Naive thymus-derived CD4-positive, alpha-beta T cell (primary cell): Measurements from ENCODE around the gene EHMT1. TPM values are rescaled to one million over a fixed set of nuclear protein-coding genes. Genes with fewer than 3 reads are reported as not detected.
"Not testable (repeated sequence)": the region's sequence is repeated elsewhere in the genome, so short reads cannot be mapped to it uniquely, and the experiment has no call there.

ENCODE experiments used
- ATAC-seq: fragments of 150-1000 bp; cut with Tn5 transposase; 2 replicates; pipeline ENCODE4 v1.10.0; 2021; ENCODE audit warnings: mild to moderate bottlenecking, moderate library complexity
- CTCF ChIA-PET: fragments of 350-600 bp; sonication (Branson Sonifier 250); formaldehyde crosslinking; loops from one replicate; lab custom pipeline; 2021; ENCODE audit warnings: antibody characterized with exemption; lab: Charles Lee
- POLR2A ChIA-PET: fragments of 350-600 bp; sonication (Branson Sonifier 250); formaldehyde crosslinking; loops from one replicate; lab custom pipeline; 2021; ENCODE audit warnings: antibody characterized with exemption, inconsistent platforms; lab: Charles Lee
- DNase-seq, 9 donors: peaks; one replicate each; pipeline versions ENCODE4 v3.0.0 to v3.0.0-alpha.2; 2020 to 2022; ENCODE audit warnings: mixed read lengths in 1 of 9
- H3K27ac ChIP-seq: one replicate; pipeline ENCODE4 v1.7.0; 2013; ENCODE audit warnings: mild to moderate bottlenecking, low read depth, low read length, moderate library complexity
- H3K27me3 ChIP-seq, 2 donors: one replicate each; pipeline ENCODE4 v1.7.0; 2013; ENCODE audit warnings: low read length in 2 of 2, mild to moderate bottlenecking in 2 of 2, moderate library complexity in 2 of 2; ENCODE audit not compliant: control insufficient read depth in 2 of 2, insufficient read depth in 2 of 2
- H3K36me3 ChIP-seq, 3 experiments: 1 replicate in 2 of 3; 2 replicates in 1 of 3; pipeline ENCODE4 v1.7.0; 2013; ENCODE audit warnings: low read length in 3 of 3, mild to moderate bottlenecking in 3 of 3, moderate library complexity in 1 of 3; ENCODE audit not compliant: insufficient read depth in 3 of 3, control insufficient read depth in 2 of 3
- H3K4me1 ChIP-seq, 2 donors: one replicate each; pipeline ENCODE4 v1.7.0; 2013; ENCODE audit warnings: low read length in 2 of 2, mild to moderate bottlenecking in 2 of 2, moderate library complexity in 1 of 2; ENCODE audit not compliant: control insufficient read depth in 2 of 2, insufficient read depth in 2 of 2
- H3K4me3 ChIP-seq: 2 replicates; pipeline ENCODE4 v1.7.0; 2013; ENCODE audit warnings: mild to moderate bottlenecking, low read length
- H3K9me3 ChIP-seq, 3 experiments: 1 replicate in 2 of 3; 2 replicates in 1 of 3; pipeline ENCODE4 v1.7.0; 2013; ENCODE audit warnings: low read length in 3 of 3; ENCODE audit not compliant: control insufficient read depth in 2 of 3
- H3K27ac Mint-ChIP-seq, 9 donors: one replicate each; pipeline ENCODE4 v1.8.0; 2020 to 2022; ENCODE audit warnings: mixed read lengths in 9 of 9, mild to moderate bottlenecking in 8 of 9, moderate library complexity in 5 of 9, inconsistent platforms in 2 of 9
- H3K27me3 Mint-ChIP-seq, 5 donors: one replicate each; pipeline ENCODE4 v1.8.0; 2021 to 2022; ENCODE audit warnings: mixed read lengths in 5 of 5, mild to moderate bottlenecking in 1 of 5
- H3K36me3 Mint-ChIP-seq, 5 donors: one replicate each; pipeline ENCODE4 v1.8.0; 2020 to 2022; ENCODE audit warnings: mixed read lengths in 5 of 5, mild to moderate bottlenecking in 3 of 5, inconsistent platforms in 1 of 5
- H3K4me1 Mint-ChIP-seq, 7 donors: one replicate each; pipeline ENCODE4 v1.8.0; 2020 to 2022; ENCODE audit warnings: mixed read lengths in 7 of 7, mild to moderate bottlenecking in 3 of 7, inconsistent platforms in 1 of 7
- H3K4me3 Mint-ChIP-seq, 10 donors: one replicate each; pipeline ENCODE4 v1.8.0; 2020 to 2022; ENCODE audit warnings: mild to moderate bottlenecking in 10 of 10, mixed read lengths in 10 of 10, moderate library complexity in 6 of 10, inconsistent platforms in 2 of 10
- H3K9me3 Mint-ChIP-seq, 11 donors: one replicate each; pipeline ENCODE4 v1.8.0; 2020 to 2022; ENCODE audit warnings: mixed read lengths in 11 of 11, mild to moderate bottlenecking in 4 of 11, inconsistent platforms in 1 of 11, moderate library complexity in 1 of 11
- intact Hi-C, 2 donors: fragments of 100-400 bp; cut with micrococcal nuclease; formaldehyde crosslinking; loops; one replicate each; pipeline ENCODE4 v1.15.1; 2023
- polyA plus RNA-seq, 2 donors: library from polyadenylated mRNA; unstranded; fragments of 300-500 nt; fragmentation: Illumina TruSeq; gene quantifications; one replicate each; pipeline ENCODE4 v1.2.3, GENCODE V29; 2021
- total RNA-seq, 6 experiments: library from RNA in 5 of 6; stranded (reverse) in 5 of 6; gene quantifications; 1 replicate in 5 of 6; 2 replicates in 1 of 6; pipeline ENCODE4 v1.2.3 and lab custom pipeline; 2021 to 2026

EHMT1 gene
- total and polyA plus RNA-seq, 7 experiments from 2014 or later: 24.7 to 132 (median 112) TPM

- ChIA-PET CTCF (no interaction called here), POLR2A (interaction anchor here (0.6 kb wide), 1 partner anchor 86 kb away, joined by 3 read pairs; no protein-coding TSS in a partner anchor)
- Histone ChIP-seq H3K27ac (no peak overlapping the region), H3K27me3 (no peaks in the 10 kb centered on the region), H3K36me3 (peaks cover 0 to 44% (median 4%) of the 10 kb centered on the region in 3 experiments), H3K4me1 (peaks cover 22 to 23% of the 10 kb centered on the region in 2 donors), H3K4me3 (no peak overlapping the region), H3K9me3 (no peaks in the 10 kb centered on the region)
- intact Hi-C loops: no loop called here
- no peak overlapping the region for H3K27ac Mint-ChIP-seq
- ATAC-seq (no peak), DNase-seq (no peak)
- H3K4me1 Mint-ChIP-seq: peaks cover 19 to 38% (median 30%) of the 10 kb centered on the region in 7 donors
- peak overlapping the region in 1 of 10 donors; percentile 64 for H3K4me3 Mint-ChIP-seq
- H3K36me3 Mint-ChIP-seq: peaks cover 0 to 7% (median 3%) of the 10 kb centered on the region in 5 donors
- H3K27me3 Mint-ChIP-seq: no peaks in the 10 kb centered on the region
- no peaks in the 10 kb centered on the region for H3K9me3 Mint-ChIP-seq
Measured at GRCh38 chr9:137615387-137615871, 3.4 kb upstream of the EHMT1 start.

DNA sequence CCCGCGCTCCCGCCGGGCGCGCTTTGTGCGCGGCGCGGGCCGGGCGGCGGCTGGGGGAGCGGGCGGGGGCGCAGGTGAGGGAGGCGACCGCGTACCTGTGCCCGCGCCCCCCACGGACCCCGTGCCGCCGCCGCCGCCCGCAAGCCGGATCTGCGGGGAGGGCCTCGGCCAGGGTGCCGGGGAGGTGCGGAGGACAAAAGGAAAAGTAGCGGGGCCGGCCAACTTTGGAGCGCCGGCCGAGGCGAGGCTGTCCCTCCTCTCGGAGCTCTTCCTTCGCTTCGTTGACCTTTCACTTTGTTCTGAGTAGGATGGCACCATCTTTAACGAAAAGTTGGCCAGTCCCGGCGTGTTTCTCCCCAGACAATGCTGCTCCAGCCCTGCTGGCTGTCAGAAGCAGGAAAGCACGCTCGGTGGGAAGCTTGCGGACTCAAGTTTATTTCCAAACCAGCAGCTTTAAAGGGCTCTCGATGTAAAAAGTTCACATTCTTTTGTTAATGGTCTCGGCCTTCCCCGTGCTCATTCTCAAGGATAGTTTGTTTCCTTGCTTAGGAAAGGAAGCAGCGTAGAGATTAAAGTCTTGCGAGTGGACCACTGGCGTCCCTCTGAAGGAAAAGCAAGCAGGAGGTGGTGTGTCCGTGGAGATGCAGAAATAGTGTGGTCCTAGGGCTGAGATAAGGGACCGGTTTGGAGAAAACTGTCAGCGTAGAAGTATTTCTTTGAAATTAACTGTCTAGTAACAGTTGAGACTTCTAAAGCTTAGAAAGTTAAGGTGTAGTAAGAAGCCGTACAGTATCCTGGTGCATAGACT lies 639 bp downstream of the EHMT1 start:
- no peaks in the 10 kb centered on the region for H3K27me3 ChIP-seq
- H3K27ac ChIP-seq: peak overlapping the region; percentile 83
- Mint-ChIP-seq H3K9me3 (no peaks in the 10 kb centered on the region), H3K4me3 (peak overlapping the region; percentile 86 to 98 (median 90)), H3K27me3 (no peaks in the 10 kb centered on the region), H3K27ac (peak overlapping the region; percentile 43 to 94 (median 82)), H3K4me1 (peaks cover 26 to 53% (median 47%) of the 10 kb centered on the region in 7 donors), H3K36me3 (peaks cover 0 to 9% (median 3%) of the 10 kb centered on the region in 5 donors)
- H3K36me3 ChIP-seq: peaks cover 0 to 26% (median 0%) of the 10 kb centered on the region in 3 experiments
- peaks cover 21 to 29% of the 10 kb centered on the region in 2 donors for H3K4me1 ChIP-seq
- CTCF ChIA-PET: interaction anchor here (1.3 kb wide), 1 partner anchor 47 kb away, joined by 5 read pairs; no protein-coding TSS in a partner anchor
- H3K9me3 ChIP-seq: no peaks in the 10 kb centered on the region
- ATAC-seq (peak; percentile 4), DNase-seq (peak in 5 of 9 donors; percentile 25 to 53 (median 32))
- intact Hi-C loops: loop anchor here in 1 of 2 donors (1.0 kb wide), 1 partner anchor 68 kb away; the partner anchor contains the start of gene MRPL41
- H3K4me3 ChIP-seq: peak overlapping the region; percentile 75
- POLR2A ChIA-PET: interaction anchor here (0.6 to 1.9 kb wide), 10 partner anchors 9 to 67 kb away, joined by 3 to 23 read pairs (median 5); partner anchors contain the start of genes ARRDC1 and ZMYND19

DNA sequence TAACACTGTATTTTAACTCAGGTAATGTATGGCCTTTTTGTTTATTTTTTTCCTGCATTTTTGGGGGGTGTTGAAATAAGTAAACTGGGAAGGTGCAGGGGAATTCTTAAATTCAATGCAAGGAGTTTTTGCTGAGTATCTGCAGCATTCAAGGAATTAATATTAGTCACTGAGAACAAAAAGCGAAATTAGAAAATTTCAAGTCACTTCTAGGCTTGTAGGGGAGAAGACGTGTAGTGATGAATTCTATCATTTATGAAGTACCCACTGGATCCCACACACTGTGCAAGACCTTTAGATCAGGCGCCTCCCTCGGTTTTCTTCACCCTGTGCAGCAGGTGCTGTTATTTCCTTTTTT lies 1.2 kb downstream of the EHMT1 start:
- Mint-ChIP-seq H3K36me3 (peaks cover 0 to 7% (median 0%) of the 10 kb centered on the region in 5 donors), H3K27ac (peak overlapping the region; percentile 43 to 94 (median 82)), H3K9me3 (no peaks in the 10 kb centered on the region), H3K27me3 (no peaks in the 10 kb centered on the region), H3K4me1 (peaks cover 24 to 55% (median 48%) of the 10 kb centered on the region in 7 donors), H3K4me3 (peak overlapping the region; percentile 86 to 98 (median 90))
- intact Hi-C loops: no loop called here
- H3K27ac ChIP-seq: peak overlapping the region; percentile 83
- no peaks in the 10 kb centered on the region for H3K9me3 ChIP-seq
- ChIA-PET CTCF (interaction anchor here (1.3 to 1.4 kb wide), 2 partner anchors 27 to 47 kb away, joined by 5 read pairs; no protein-coding TSS in a partner anchor), POLR2A (interaction anchor here (0.6 to 1.9 kb wide), 4 partner anchors 9 to 31 kb away, joined by 3 to 8 read pairs (median 4); partner anchors contain the start of genes ARRDC1 and ZMYND19)
- H3K4me1 ChIP-seq: peaks cover 24 to 29% of the 10 kb centered on the region in 2 donors
- H3K4me3 ChIP-seq: peak overlapping the region; percentile 75
- no peak for DNase-seq
- H3K27me3 ChIP-seq: no peaks in the 10 kb centered on the region
- ATAC-seq: no peak
- H3K36me3 ChIP-seq: peaks cover 0 to 21% (median 0%) of the 10 kb centered on the region in 3 experiments

DNA sequence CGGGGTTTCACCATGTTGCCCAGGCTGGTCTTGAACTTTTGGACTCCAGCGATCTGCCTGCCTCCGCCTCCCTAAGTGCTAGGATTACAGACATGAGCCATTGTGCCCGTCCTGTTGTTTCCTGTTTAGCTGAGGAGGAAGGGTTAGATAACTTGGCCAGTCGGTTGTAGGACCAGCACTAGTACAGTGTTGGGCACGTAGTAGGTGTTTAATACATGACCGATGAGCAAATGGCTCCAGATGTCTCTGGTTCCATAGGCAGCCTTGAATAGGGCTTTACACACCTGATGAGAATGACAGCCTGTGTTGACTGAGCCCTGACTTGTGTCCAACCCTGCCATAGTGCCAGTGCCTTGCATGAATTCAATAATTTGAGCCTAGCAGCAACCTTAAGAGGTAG lies 1.8 kb downstream of the EHMT1 start:
- no peaks in the 10 kb centered on the region for H3K27me3 Mint-ChIP-seq
- intact Hi-C loops: no loop called here
- CTCF ChIA-PET: interaction anchor here (1.2 to 1.4 kb wide), 3 partner anchors 27 to 52 kb away, joined by 4 to 5 read pairs (median 5); no protein-coding TSS in a partner anchor
- ATAC-seq: no peak
- no peaks in the 10 kb centered on the region for H3K9me3 Mint-ChIP-seq
- DNase-seq: no peak
- POLR2A ChIA-PET: interaction anchor here (0.6 to 1.1 kb wide), 3 partner anchors 8 to 25 kb away, joined by 3 read pairs; no protein-coding TSS in a partner anchor
- Histone ChIP-seq H3K27me3 (no peaks in the 10 kb centered on the region), H3K9me3 (no peaks in the 10 kb centered on the region), H3K4me1 (peaks cover 29% of the 10 kb centered on the region in 2 donors), H3K36me3 (peaks cover 0 to 15% (median 0%) of the 10 kb centered on the region in 3 experiments), H3K4me3 (peak overlapping the region; percentile 1), H3K27ac (peak overlapping the region; percentile 83)
- H3K4me3 Mint-ChIP-seq: peak overlapping the region; percentile 27 to 97 (median 87)
- peak overlapping the region in 5 of 9 donors; percentile 32 to 90 (median 69) for H3K27ac Mint-ChIP-seq
- peaks cover 0 to 11% (median 0%) of the 10 kb centered on the region in 5 donors for H3K36me3 Mint-ChIP-seq
- H3K4me1 Mint-ChIP-seq: peaks cover 28 to 61% (median 54%) of the 10 kb centered on the region in 7 donors

GRCh38 chr9:137621131-137621757 lies 2.4 kb downstream of the EHMT1 start:
- Mint-ChIP-seq H3K4me1 (peaks cover 29 to 64% (median 54%) of the 10 kb centered on the region in 7 donors), H3K36me3 (peaks cover 0 to 11% (median 0%) of the 10 kb centered on the region in 5 donors), H3K9me3 (no peaks in the 10 kb centered on the region), H3K4me3 (peak overlapping the region; percentile 42 to 97 (median 87)), H3K27ac (peak overlapping the region in 6 of 9 donors; percentile 10 to 87 (median 57)), H3K27me3 (no peaks in the 10 kb centered on the region)
- ChIA-PET CTCF (interaction anchor here (1.2 to 1.4 kb wide), 3 partner anchors 26 to 52 kb away, joined by 4 to 5 read pairs (median 5); no protein-coding TSS in a partner anchor), POLR2A (interaction anchor here (0.9 to 1.1 kb wide), 2 partner anchors 19 to 26 kb away, joined by 3 read pairs; no protein-coding TSS in a partner anchor)
- peak overlapping the region; percentile 83 for H3K27ac ChIP-seq
- ATAC-seq (no peak), DNase-seq (peak in 1 of 9 donors; percentile 31)
- H3K4me1 ChIP-seq: peaks cover 29 to 30% of the 10 kb centered on the region in 2 donors
- peaks cover 0 to 12% (median 0%) of the 10 kb centered on the region in 3 experiments for H3K36me3 ChIP-seq
- no peaks in the 10 kb centered on the region for H3K27me3 ChIP-seq
- no peak overlapping the region for H3K4me3 ChIP-seq
- intact Hi-C loops: no loop called here
- H3K9me3 ChIP-seq: no peaks in the 10 kb centered on the region

DNA sequence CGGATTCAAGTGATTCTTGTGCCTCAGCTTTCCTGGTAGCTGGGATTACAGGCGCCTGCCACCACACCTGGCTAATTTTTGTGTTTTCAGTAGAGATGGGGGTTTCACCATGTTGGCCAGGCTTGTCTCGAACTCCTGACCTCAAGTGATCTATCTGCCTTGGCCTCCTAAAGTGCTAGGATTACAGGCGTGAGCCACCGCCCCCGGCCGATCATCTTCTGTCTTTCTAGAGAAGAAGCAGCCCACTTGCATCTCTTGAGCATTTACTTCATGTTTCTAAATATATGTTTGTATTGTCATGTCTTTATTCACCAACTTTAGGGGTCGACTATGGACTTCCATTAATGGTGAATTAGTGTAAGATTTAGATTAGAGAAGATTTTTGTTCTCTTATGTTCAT lies 3.4 kb downstream of the EHMT1 start:
- not testable (repeated sequence) for H3K9me3 Mint-ChIP-seq

More for the DNA sequence above, 3.4 kb downstream of the EHMT1 start:
- H3K36me3 ChIP-seq, DNase-seq, H3K27me3 ChIP-seq, POLR2A ChIA-PET, CTCF ChIA-PET, intact Hi-C loops, H3K27me3 Mint-ChIP-seq, H3K27ac ChIP-seq, H3K9me3 ChIP-seq, H3K4me3 ChIP-seq, ATAC-seq: not testable (repeated sequence)
- Mint-ChIP-seq H3K4me3 (peak overlapping the region in 7 of 10 donors; percentile 25 to 56 (median 29)), H3K36me3 (peaks cover 0 to 13% (median 0%) of the 10 kb centered on the region in 5 donors), H3K27ac (peak overlapping the region in 6 of 9 donors; percentile 21 to 70 (median 58)), H3K4me1 (peaks cover 32 to 66% (median 53%) of the 10 kb centered on the region in 7 donors)
- H3K4me1 ChIP-seq: peaks cover 29 to 37% of the 10 kb centered on the region in 2 donors
